PC-3 (cell line): Measurements from ENCODE around the gene RPL32. TPM values are rescaled to one million over a fixed set of nuclear protein-coding genes. Genes with fewer than 3 reads are reported as not detected.
A peak's percentile ranks its signal among the peaks of the same experiment; 100 is the strongest.

Source experiments
- ATAC-seq: fragments of 200-7000 bp; cut with Tn5 transposase; 2 replicates; pipeline ENCODE4 v1.9.1; 2020; ENCODE audit warnings: mild to moderate bottlenecking, moderate library complexity
- BruUV-seq: library from RNA; stranded (reverse); fragments of 400-500 nt; replicated peaks from 2 replicates; lab custom pipeline; 2021; lab: Mats Ljungman, UMichigan
- CTCF ChIA-PET: fragments of 300-600 bp; sonication (Branson Sonifier 250); formaldehyde crosslinking; loops from one replicate; lab custom pipeline; 2022; ENCODE audit warnings: antibody characterized with exemption; lab: Charles Lee
- POLR2A ChIA-PET: fragments of 300-600 bp; sonication (Branson Sonifier 250); formaldehyde crosslinking; loops from one replicate; lab custom pipeline; 2022; ENCODE audit warnings: antibody characterized with exemption; ENCODE audit not compliant: unreplicated experiment; lab: Charles Lee
- DNase-seq: peaks from one replicate; pipeline ENCODE4 v3.0.0-alpha.2; 2015
- H2AFZ ChIP-seq: fragments of 300-600 bp; sonication (generic); 2 replicates; pipeline ENCODE4 v1.6.0; 2016; ENCODE audit warnings: antibody characterized with exemption, low read length
- H3F3A ChIP-seq: fragments of 300-600 bp; sonication (generic); one replicate; pipeline ENCODE4 v1.6.0; 2017; ENCODE audit warnings: antibody characterized with exemption, low read length, control low read depth, mild to moderate bottlenecking; ENCODE audit not compliant: unreplicated experiment
- H3K27ac ChIP-seq: fragments of 300-600 bp; sonication (generic); 2 replicates; pipeline ENCODE4 v1.5.1; 2016; ENCODE audit warnings: mild to moderate bottlenecking, low read length
- H3K27me3 ChIP-seq: fragments of 300-600 bp; sonication (generic); 2 replicates; pipeline ENCODE4 v1.6.1; 2016; ENCODE audit warnings: low read length, mixed read lengths
- H3K36me3 ChIP-seq: fragments of 300-600 bp; sonication (generic); 2 replicates; pipeline ENCODE4 v1.6.1; 2016; ENCODE audit warnings: low read depth, mixed run types, low read length, mixed read lengths
- H3K4me1 ChIP-seq: fragments of 300-600 bp; sonication (generic); 2 replicates; pipeline ENCODE4 v1.5.1; 2016; ENCODE audit warnings: low read length; ENCODE audit not compliant: insufficient read depth
- H3K4me2 ChIP-seq: fragments of 300-600 bp; sonication (generic); 2 replicates; pipeline ENCODE4 v1.6.0; 2016; ENCODE audit warnings: low read length
- H3K4me3 ChIP-seq: fragments of 300-600 bp; sonication (generic); 2 replicates; pipeline ENCODE4 v1.5.1; 2016; ENCODE audit warnings: mild to moderate bottlenecking, low read length, mixed read lengths
- H3K79me2 ChIP-seq: fragments of 300-600 bp; sonication (generic); 2 replicates; pipeline ENCODE4 v1.6.1; 2017; ENCODE audit warnings: low read length, mixed read lengths
- H3K9ac ChIP-seq: fragments of 300-600 bp; sonication (generic); 2 replicates; pipeline ENCODE4 v1.6.0; 2016; ENCODE audit warnings: mild to moderate bottlenecking, low read length
- H3K9me2 ChIP-seq: fragments of 300-600 bp; sonication (generic); replicated peaks from 2 replicates; pipeline ENCODE4 v1.6.1; 2016; ENCODE audit warnings: mixed run types, low read length, mixed read lengths
- H3K9me3 ChIP-seq: fragments of 300-600 bp; sonication (generic); 2 replicates; pipeline ENCODE4 v1.6.1; 2016; ENCODE audit warnings: low read length, mixed read lengths
- H4K20me1 ChIP-seq: fragments of 300-600 bp; sonication (generic); 2 replicates; pipeline ENCODE4 v1.6.1; 2016; ENCODE audit warnings: low read length, mixed read lengths
- EZH2 ChIP-seq: fragments of 300-600 bp; sonication (generic); IDR thresholded peaks from one replicate; pipeline ENCODE4 v1.6.1; 2017; ENCODE audit warnings: antibody characterized with exemption, mild to moderate bottlenecking, low read length; ENCODE audit not compliant: unreplicated experiment
- EZH2phosphoT487 ChIP-seq: fragments of 300-600 bp; sonication (generic); IDR thresholded peaks from 2 replicates; pipeline ENCODE4 v1.6.1; 2018; ENCODE audit warnings: mild to moderate bottlenecking, antibody characterized with exemption, low read length, borderline replicate concordance
- intact Hi-C: fragments of 100-400 bp; cut with micrococcal nuclease; formaldehyde crosslinking; loops from 2 replicates; pipeline ENCODE4 v1.9.0; 2023
- total RNA-seq: library from RNA; depleted of rRNA; stranded (reverse); fragments of >200 nt; gene quantifications from 2 replicates; pipeline ENCODE4 v1.2.3, GENCODE V29; 2014
- TF ChIP-seq, protein P1 (sequence below): fragments of 300-600 bp; sonication (generic); conservative IDR thresholded peaks from 2 replicates; pipeline ENCODE4 v1.5.1; 2017; ENCODE audit warnings: antibody characterized with exemption, low read depth, mild to moderate bottlenecking, low read length

RPL32 gene
- total RNA-seq, 1 experiment from 2014 or later = 2,663 TPM

DNA sequence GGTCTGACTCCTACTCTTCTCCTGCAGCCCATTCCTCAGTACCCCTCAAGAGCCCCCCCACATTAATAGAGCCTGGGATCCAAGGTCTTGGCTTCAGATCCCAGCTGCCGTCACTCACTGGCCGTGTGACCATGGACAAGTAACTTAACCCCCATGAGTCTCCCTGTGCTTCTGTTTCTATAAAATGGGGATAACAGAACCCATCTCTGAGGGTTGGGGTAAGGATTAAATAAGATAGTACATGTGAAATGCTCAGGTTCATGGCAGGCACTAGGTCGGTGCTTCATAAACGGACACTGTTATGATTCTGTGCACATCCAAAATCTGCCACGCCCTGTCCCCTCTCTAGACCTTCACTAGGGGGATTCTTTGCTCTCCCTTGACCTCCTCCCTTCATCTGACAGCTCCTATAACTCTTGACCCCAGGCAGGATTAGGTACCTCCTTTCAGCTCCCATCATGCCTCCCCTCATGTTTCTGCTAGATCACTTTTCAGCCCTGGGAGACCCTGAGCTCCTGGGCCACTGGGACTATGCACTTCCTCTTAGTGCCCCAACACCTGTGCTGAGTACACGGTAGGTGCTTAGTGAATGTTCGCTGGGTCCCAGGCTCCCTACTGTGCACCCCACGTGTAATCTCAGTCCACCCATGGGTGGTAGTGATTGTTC lies 43.3 kb downstream of the RPL32 start:
- Histone ChIP-seq H3K27me3 (no peaks in the 10 kb centered on the region), H3K4me1 (0 out of 2 replicates have a peak, but pooled peaks cover 6% of the 10 kb centered on the region), H3F3A (no peaks in the 10 kb centered on the region), H3K4me3 (no peak overlapping the region), H3K79me2 (no peaks in the 10 kb centered on the region), H3K4me2 (no peak overlapping the region), H3K9me3 (no peaks in the 10 kb centered on the region), H3K27ac (no peak overlapping the region), H2AFZ (no peak overlapping the region), H4K20me1 (no peaks in the 10 kb centered on the region), H3K36me3 (no peaks in the 10 kb centered on the region), H3K9ac (no peak overlapping the region), H3K9me2 (no peaks in the 10 kb centered on the region)
- intact Hi-C loops = no loop called here
- ChIA-PET POLR2A (no interaction called here), CTCF (no interaction called here)
- ATAC-seq = no peak
- no peak for DNase-seq
- no TSS peak for BruUV-seq
- TF ChIP-seq EZH2phosphoT487 (no peak), EZH2 (no peak)
- TF ChIP-seq, protein P1, sequence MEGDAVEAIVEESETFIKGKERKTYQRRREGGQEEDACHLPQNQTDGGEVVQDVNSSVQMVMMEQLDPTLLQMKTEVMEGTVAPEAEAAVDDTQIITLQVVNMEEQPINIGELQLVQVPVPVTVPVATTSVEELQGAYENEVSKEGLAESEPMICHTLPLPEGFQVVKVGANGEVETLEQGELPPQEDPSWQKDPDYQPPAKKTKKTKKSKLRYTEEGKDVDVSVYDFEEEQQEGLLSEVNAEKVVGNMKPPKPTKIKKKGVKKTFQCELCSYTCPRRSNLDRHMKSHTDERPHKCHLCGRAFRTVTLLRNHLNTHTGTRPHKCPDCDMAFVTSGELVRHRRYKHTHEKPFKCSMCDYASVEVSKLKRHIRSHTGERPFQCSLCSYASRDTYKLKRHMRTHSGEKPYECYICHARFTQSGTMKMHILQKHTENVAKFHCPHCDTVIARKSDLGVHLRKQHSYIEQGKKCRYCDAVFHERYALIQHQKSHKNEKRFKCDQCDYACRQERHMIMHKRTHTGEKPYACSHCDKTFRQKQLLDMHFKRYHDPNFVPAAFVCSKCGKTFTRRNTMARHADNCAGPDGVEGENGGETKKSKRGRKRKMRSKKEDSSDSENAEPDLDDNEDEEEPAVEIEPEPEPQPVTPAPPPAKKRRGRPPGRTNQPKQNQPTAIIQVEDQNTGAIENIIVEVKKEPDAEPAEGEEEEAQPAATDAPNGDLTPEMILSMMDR = no peak

DNA sequence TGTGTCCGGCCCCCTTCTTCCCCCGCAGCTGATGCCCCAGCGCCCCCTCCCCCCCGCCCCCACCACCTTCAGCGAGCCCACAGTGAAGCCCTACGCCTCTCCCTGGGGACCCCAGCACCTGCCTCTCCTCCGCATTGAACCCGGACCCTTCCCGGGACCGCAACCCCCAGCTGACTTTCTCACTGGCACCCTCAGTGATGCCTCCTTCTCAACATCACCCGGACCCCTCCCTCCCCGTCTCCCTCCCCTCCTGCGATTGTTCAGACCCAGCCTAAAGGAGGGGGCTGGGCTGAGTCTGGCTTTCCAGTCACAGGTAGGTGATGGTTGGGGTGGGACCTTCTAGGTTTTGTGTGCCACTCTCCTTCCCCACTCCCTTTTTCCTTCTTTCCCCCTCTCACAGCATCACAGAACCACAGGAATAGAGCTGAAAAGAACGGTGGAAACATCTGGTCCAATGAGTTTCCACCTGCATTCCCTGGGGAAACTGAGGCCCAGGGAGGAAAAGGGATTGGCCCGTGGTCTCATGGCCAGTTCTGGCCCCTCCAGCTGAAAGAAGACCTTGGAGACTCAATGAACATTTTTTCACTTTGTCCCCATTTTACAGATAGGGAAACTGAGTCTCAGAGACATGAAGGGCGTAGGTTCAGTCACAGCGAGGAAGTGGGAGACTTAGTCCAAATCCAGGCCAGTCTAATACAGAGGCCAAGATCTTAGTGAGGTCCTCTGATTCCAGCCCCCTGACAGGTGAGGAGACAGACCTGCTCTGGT lies 44.1 kb downstream of the RPL32 start:
- Histone ChIP-seq H3K27me3 (no peaks in the 10 kb centered on the region), H3K9me3 (no peaks in the 10 kb centered on the region), H3K9ac (no peak overlapping the region), H3K4me1 (0 out of 2 replicates have a peak, but pooled peaks cover 6% of the 10 kb centered on the region), H4K20me1 (no peaks in the 10 kb centered on the region), H3K36me3 (no peaks in the 10 kb centered on the region), H3K4me3 (no peak overlapping the region), H3K4me2 (no peak overlapping the region), H3F3A (no peaks in the 10 kb centered on the region), H2AFZ (no peak overlapping the region), H3K9me2 (no peaks in the 10 kb centered on the region), H3K27ac (no peak overlapping the region), H3K79me2 (no peaks in the 10 kb centered on the region)
- ATAC-seq (no peak), DNase-seq (no peak)
- ChIA-PET CTCF (interaction anchor here (0.8 to 1.1 kb wide), 2 partner anchors 13 to 91 kb away, joined by 3 to 6 read pairs; no protein-coding TSS in a partner anchor), POLR2A (no interaction called here)
- intact Hi-C loops = no loop called here
- TSS peak; percentile 47 for BruUV-seq
- TF ChIP-seq, protein P1 = no peak
- TF ChIP-seq EZH2phosphoT487 (no peak), EZH2 (no peak)
